ENCODE measurements around the gene HLA-DPB1. TPM values are rescaled to one million over a fixed set of nuclear protein-coding genes. Genes with fewer than 3 reads are reported as not detected.

Gene HLA-DPB1
- total and polyA plus RNA-seq, 2 of the 4 experiments (the other 2 are of a cell fraction): 7.7 to 10.7 TPM

GRCh38 chr6:33113755-33114154 is 38.0 kb downstream of the HLA-DPB1 start:
- Histone ChIP-seq H3K27me3 (ENCODE audit: control insufficient read depth, insufficient read depth, low read length) (peaks cover 38% of the 10 kb centered on the region), H3K4me1 (ENCODE audit: control insufficient read depth, insufficient read depth, low read length) (no peaks in the 10 kb centered on the region; the same call in 1 of the 2 replicates), H3K4ac (ENCODE audit: low read depth, low read length) (no peak overlapping the region), H3K9me1 (ENCODE audit: insufficient read depth, low read length) (no peaks in the 10 kb centered on the region), H2AK9ac (replicated peaks; ENCODE audit: low read depth, low read length, poor library complexity) (no peak overlapping the region), H3K18ac (ENCODE audit: low read depth, low read length) (no peak overlapping the region), H3K9me3 (ENCODE audit: control insufficient read depth, insufficient read depth, low read length) (no peaks in the 10 kb centered on the region), H4K20me1 (ENCODE audit: insufficient read depth, low read length) (no peaks in the 10 kb centered on the region), H4K91ac (ENCODE audit: insufficient read depth, low read depth, low read length) (no peak overlapping the region), H3K4me3 (ENCODE audit: insufficient read depth, low read depth, low read length) (no peak overlapping the region), H4K5ac (ENCODE audit: low read depth, low read length) (no peak overlapping the region), H3K9ac (ENCODE audit: low read depth, low read length) (no peak overlapping the region), H2BK20ac (ENCODE audit: low read depth, low read length) (no peak overlapping the region), H3K36me3 (ENCODE audit: control insufficient read depth, insufficient read depth, low read length) (no peaks in the 10 kb centered on the region), H3K27ac (ENCODE audit: insufficient read depth, low read length) (no peak overlapping the region), H3K4me2 (ENCODE audit: low read depth, low read length) (no peak overlapping the region), H2AFZ (replicated peaks; ENCODE audit: low read length, poor library complexity) (no peak overlapping the region), H3K14ac (replicated peaks; ENCODE audit: low read depth, low read length) (no peak overlapping the region), H3K56ac (ENCODE audit: extremely low read depth, insufficient read depth, low read length) (no peak overlapping the region), H2BK15ac (ENCODE audit: low read depth, low read length) (no peak overlapping the region), H2AK5ac (ENCODE audit: low read depth, low read length) (no peak overlapping the region), H3K23ac (ENCODE audit: low read depth, low read length) (no peak overlapping the region), H2BK5ac (ENCODE audit: low read depth, low read length, poor library complexity, severe bottlenecking) (no peak overlapping the region), H4K8ac (ENCODE audit: low read depth in 2 of 2, low read length in 2 of 2) (no peak overlapping the region), H2BK120ac (ENCODE audit: low read depth, low read length) (no peak overlapping the region), H3K79me1 (ENCODE audit: low read depth in 1 of 2, low read length in 2 of 2) (no peaks in the 10 kb centered on the region)
- 42% methylated on average over 5 of the region's 7 CpGs; no CpG with 5 or more reads in 1 of the 2 experiments for WGBS, 2 experiments (ENCODE audit: extremely low coverage in 2 of 2, insufficient read length in 1 of 2)
- ChIA-PET CTCF (interaction anchor here (1.1 kb wide), 1 partner anchor 135 kb away, joined by 6 read pairs; no protein-coding TSS in a partner anchor), POLR2A (ENCODE audit: unreplicated experiment) (no interaction called here)
- no TSS peak for BruUV-seq (replicated peaks)
- intact Hi-C loops (cut with micrococcal nuclease) (no loop called here), in situ Hi-C loops (cut with MboI; ENCODE audit: low sequenced_read_pairs) (no loop called here), dilution Hi-C loops (cut with HindIII; ENCODE audit: low sequenced_read_pairs, unreplicated experiment) (no loop called here)
- TF ChIP-seq BHLHE40 (IDR thresholded peaks at IDR 0.05; ENCODE audit: low read depth, low read length) (no peak), CTCF (conservative IDR thresholded peaks at IDR 0.05; ENCODE audit: low read depth, low read length) (no peak), MAZ (IDR thresholded peaks at IDR 0.05; ENCODE audit: borderline replicate concordance, low read depth, low read length) (no peak), MAFK (IDR thresholded peaks at IDR 0.05; ENCODE audit: low read depth, low read length) (no peak), NFE2L2 (IDR thresholded peaks at IDR 0.05; ENCODE audit: low read depth, low read length) (no peak), SMC3 (IDR thresholded peaks at IDR 0.05; ENCODE audit: low read depth, low read length) (no peak), CHD1 (IDR thresholded peaks at IDR 0.05; ENCODE audit: low read depth, low read length) (no peak), POLR2A (IDR thresholded peaks at IDR 0.05; ENCODE audit: low read depth, low read length) (no peak), ELK1 (IDR thresholded peaks at IDR 0.05; ENCODE audit: borderline replicate concordance, low read depth, low read length) (no peak), CEBPB (IDR thresholded peaks at IDR 0.05; ENCODE audit: low read depth, low read length) (no peak), RAD21 (IDR thresholded peaks at IDR 0.05; ENCODE audit: low read length) (no peak), RCOR1 (IDR thresholded peaks at IDR 0.05; ENCODE audit: insufficient replicate concordance, low read length) (no peak), RFX5 (IDR thresholded peaks at IDR 0.05; ENCODE audit: low read depth, low read length) (no peak), USF2 (IDR thresholded peaks at IDR 0.05; ENCODE audit: low read depth, low read length) (no peak), FOS (IDR thresholded peaks at IDR 0.05; ENCODE audit: low read depth, low read length) (no peak), MXI1 (IDR thresholded peaks at IDR 0.05; ENCODE audit: borderline replicate concordance, low read depth, low read length) (no peak)
- DNase-seq (no peak), ATAC-seq (ENCODE audit: low read depth) (no peak)

Measured in IMR-90 (cell line).